Left hindlimb (tissue), 1 donor: ENCODE measurements around the gene TADA2B.
A peak's percentile ranks its signal among the peaks of the same experiment; 100 is the strongest.

Experiments
- DNase-seq: peaks from one replicate; pipeline ENCODE4 v3.0.0-alpha.2; 2018

TADA2B gene

GRCh38 chr4:7043284-7044136, at the start of gene TADA2B:
TADA2B (plus strand) TSS chr4:7043372; CDS start chr4:7043580, 208 bp downstream.
- peak; percentile 59 for DNase-seq

GRCh38 chr4:6996481-6996880, 46.7 kb upstream of the TADA2B start:
- DNase-seq = no peak

- DNase-seq = no peak
Observed at GRCh38 chr4:6999172-7000086, 43.7 kb upstream of the TADA2B start.

GRCh38 chr4:7000421-7001176, 42.6 kb upstream of the TADA2B start:
- no peak for DNase-seq

- no peak for DNase-seq
Observed at GRCh38 chr4:7001271-7001670, 41.9 kb upstream of the TADA2B start.

- no peak for DNase-seq
Observed at GRCh38 chr4:7002336-7002735, 40.8 kb upstream of the TADA2B start.

- DNase-seq = no peak
Observed at GRCh38 chr4:7003176-7003878, 39.8 kb upstream of the TADA2B start.

GRCh38 chr4:7003879-7004240, 39.3 kb upstream of the TADA2B start:
- DNase-seq = no peak

- no peak for DNase-seq
Observed at GRCh38 chr4:7004331-7004730, 38.8 kb upstream of the TADA2B start.

GRCh38 chr4:7005571-7005970, 37.6 kb upstream of the TADA2B start:
- DNase-seq = no peak

GRCh38 chr4:7006411-7006810, 36.8 kb upstream of the TADA2B start:
- DNase-seq = no peak

GRCh38 chr4:7007142-7007907, 35.8 kb upstream of the TADA2B start:
- no peak for DNase-seq

GRCh38 chr4:7007944-7008343, 35.2 kb upstream of the TADA2B start:
- DNase-seq = no peak

GRCh38 chr4:7009564-7009963, 33.6 kb upstream of the TADA2B start:
- no peak for DNase-seq

GRCh38 chr4:7013175-7013574, 30.0 kb upstream of the TADA2B start:
- no peak for DNase-seq

- no peak for DNase-seq
Observed at GRCh38 chr4:7014815-7015214, 28.4 kb upstream of the TADA2B start.

- no peak for DNase-seq
Observed at GRCh38 chr4:7015383-7016035, 27.7 kb upstream of the TADA2B start.

- no peak for DNase-seq
Observed at GRCh38 chr4:7016086-7016485, 27.1 kb upstream of the TADA2B start.

- no peak for DNase-seq
Observed at GRCh38 chr4:7016512-7016911, 26.7 kb upstream of the TADA2B start.

- no peak for DNase-seq
Observed at GRCh38 chr4:7017446-7018048, 25.6 kb upstream of the TADA2B start.

GRCh38 chr4:7018281-7018680, 24.9 kb upstream of the TADA2B start:
- DNase-seq = no peak
